PC-9 (cell line): ENCODE results near the gene SNRNP40.

Source experiments
- EZH2 ChIP-seq: fragments of 200-600 bp; sonication (generic); IDR thresholded peaks from 2 replicates; pipeline ENCODE4 v1.8.0; 2017; ENCODE audit warnings: antibody characterized with exemption, low read depth
- TF ChIP-seq, protein P1 (sequence below): fragments of 200-600 bp; sonication (generic); conservative IDR thresholded peaks from 2 replicates; pipeline ENCODE4 v1.6.1; 2017; ENCODE audit warnings: mixed run types, antibody characterized with exemption, mild to moderate bottlenecking, moderate library complexity

DNA sequence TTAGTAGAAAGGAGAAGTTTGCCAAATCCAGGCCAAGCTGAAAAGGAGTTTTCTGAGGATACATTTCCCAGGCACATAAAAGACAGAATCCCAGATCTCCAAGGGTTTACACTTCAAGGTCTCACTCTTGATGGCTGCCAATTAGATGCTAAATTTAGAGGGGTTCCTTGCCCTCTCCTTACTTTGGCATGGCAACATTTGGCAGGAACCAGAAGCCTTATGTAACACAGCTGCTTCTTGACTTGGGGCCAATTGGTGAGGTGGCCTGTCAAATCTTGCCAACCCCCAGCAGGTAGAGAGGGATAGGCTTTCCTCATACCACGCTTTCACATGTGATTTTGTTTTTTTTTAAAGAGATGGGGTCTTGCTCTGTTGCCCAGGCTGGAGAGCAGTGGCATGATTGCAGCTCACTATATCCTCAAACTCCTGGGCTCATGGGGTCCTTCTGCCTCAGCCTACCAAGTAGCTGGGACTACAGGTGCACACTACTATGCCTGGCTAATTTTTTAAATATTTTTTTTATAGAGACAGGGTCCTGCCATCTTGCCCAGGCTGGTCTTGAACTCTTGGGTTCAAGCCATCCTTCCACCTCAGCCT, 31.7 kb downstream of the SNRNP40 start:
- TF ChIP-seq, protein P1, sequence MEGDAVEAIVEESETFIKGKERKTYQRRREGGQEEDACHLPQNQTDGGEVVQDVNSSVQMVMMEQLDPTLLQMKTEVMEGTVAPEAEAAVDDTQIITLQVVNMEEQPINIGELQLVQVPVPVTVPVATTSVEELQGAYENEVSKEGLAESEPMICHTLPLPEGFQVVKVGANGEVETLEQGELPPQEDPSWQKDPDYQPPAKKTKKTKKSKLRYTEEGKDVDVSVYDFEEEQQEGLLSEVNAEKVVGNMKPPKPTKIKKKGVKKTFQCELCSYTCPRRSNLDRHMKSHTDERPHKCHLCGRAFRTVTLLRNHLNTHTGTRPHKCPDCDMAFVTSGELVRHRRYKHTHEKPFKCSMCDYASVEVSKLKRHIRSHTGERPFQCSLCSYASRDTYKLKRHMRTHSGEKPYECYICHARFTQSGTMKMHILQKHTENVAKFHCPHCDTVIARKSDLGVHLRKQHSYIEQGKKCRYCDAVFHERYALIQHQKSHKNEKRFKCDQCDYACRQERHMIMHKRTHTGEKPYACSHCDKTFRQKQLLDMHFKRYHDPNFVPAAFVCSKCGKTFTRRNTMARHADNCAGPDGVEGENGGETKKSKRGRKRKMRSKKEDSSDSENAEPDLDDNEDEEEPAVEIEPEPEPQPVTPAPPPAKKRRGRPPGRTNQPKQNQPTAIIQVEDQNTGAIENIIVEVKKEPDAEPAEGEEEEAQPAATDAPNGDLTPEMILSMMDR, result no peak
- TF ChIP-seq EZH2, result no peak
